ENCODE results near the gene CDH4.

- TF ChIP-seq CTCF (IDR thresholded peaks at IDR 0.05) (no peak), ZFX (IDR thresholded peaks at IDR 0.05; ENCODE audit: borderline replicate concordance) (no peak)
Observed at GRCh38 chr20:61712688-61713087, 460.6 kb downstream of the CDH4 start.
